GM12872 (cell line): ENCODE measurements around the gene ZEB2.

Experiments used
- CTCF ChIP-seq: IDR thresholded peaks from 3 replicates; pipeline ENCODE4 v1.5.1; 2011; ENCODE audit warnings: low read depth, mild to moderate bottlenecking, low read length, moderate library complexity; ENCODE audit not compliant: insufficient read depth

The ZEB2 gene

GRCh38 chr2:144529841-144530240, 9.9 kb upstream of the ZEB2 start:
- TF ChIP-seq CTCF = no peak

DNA sequence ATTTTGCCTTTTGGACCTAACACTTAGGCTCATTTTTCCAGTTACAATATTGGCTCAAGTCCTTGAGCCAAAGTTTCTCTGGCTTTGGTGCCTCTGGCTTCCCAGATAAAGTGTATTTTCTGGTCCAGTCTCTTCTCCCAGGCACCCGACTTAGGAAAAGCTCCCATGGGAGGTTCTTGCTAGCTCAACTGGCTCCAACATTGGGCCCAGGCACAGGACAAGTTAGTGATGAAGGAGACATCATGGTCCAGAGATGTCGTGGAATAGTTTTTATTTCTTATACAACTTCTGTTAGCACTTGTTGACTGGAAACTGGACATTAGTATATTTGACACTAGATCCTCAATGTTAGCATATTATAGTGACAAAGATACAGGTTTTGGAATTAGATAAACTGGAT, 8.2 kb upstream of the ZEB2 start:
- TF ChIP-seq CTCF = no peak

GRCh38 chr2:144526831-144527230, 6.9 kb upstream of the ZEB2 start:
- no peak for TF ChIP-seq CTCF

DNA sequence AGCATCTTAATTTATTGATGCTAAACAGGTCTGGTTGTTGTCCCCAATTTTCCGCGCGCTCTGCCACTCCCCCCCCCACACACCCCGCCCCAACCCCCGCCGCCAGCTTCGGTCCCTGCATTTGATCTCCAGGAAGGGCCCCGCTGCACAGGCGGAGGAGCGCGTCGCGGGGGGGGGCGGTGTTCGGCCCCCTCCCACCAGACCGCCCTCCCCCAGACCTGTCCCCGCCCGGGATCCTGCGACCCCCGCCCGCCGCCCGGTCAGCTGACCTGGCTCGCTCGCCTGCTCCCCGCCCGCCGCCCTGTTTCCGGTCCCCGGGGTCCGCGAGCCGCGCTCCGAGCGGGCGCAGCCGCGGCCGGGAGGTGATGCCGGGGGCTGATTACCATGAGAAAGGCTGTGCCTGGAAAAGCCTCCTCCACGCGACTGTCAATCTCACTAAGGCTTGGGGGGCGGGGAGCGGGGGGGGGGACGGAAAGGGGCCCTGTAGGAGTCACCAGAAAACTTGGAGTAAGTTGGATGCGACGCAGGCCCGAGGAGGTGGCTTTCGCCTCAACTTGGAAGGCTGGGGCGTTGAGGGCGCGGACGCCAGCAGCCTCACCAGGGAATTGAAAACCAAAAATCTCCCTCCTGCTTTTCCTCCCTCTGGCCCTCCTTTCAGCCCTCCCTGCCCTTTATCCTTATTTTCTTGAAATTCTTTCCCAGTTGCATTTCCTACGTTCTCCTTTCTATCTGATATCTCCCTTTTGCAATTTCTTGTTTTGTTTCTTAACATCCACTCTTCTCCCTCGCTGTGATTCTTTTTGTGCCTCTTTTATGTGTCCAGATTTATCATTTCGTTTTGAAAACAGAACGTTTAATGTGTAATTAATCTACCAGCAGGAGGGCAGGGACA, 4.4 kb upstream of the ZEB2 start:
- TF ChIP-seq CTCF = no peak

- no peak for TF ChIP-seq CTCF
These were observed 3.7 kb upstream of the ZEB2 start for GRCh38 chr2:144523596-144524117.

- no peak for TF ChIP-seq CTCF
These were observed 3.1 kb upstream of the ZEB2 start for GRCh38 chr2:144522897-144523595.

DNA sequence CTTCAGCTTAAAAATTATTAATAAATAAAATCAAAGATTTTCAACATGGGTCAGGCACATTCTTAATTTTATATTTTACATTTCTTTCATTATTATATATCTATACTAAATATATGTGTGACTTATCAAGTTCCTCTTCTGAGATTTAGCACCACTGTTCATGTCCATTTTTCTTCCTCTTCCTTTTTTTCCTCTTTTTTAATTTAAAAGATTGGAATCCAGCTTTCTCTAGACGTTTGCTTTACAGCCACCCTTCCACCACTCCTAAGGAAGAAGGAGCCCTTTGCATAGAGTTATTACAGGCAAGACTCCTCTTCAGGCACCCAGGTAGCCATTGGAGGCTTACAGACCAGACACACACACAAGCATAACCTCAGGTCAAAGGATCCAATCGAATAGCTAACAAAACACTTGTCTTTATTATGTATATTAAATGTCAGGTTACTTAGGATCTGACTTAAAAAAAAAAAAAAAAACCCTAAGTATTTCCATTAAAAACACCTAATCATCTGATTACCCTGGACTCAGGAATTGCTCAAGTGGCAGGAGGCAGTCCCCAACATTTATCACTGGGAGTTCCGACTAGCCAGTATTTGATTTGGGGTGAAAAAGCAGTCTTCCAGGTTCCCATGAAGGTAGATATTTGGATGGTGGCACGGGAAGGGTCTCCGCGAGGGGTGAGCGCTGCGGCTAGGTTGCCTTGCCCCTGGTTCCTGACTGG, 2.4 kb upstream of the ZEB2 start:
- TF ChIP-seq CTCF = no peak
